Uterus (tissue), 4 donors: Measurements from ENCODE around the gene HSPA12B. TPM values are rescaled to one million over a fixed set of nuclear protein-coding genes. Genes with fewer than 3 reads are reported as not detected.

Experiments used
- DNase-seq, 2 donors: peaks; one replicate each; pipeline ENCODE4 v3.0.0-alpha.2; 2019 to 2020
- H3K27ac ChIP-seq, 2 donors: fragments of 200-600 bp; sonication (generic); 1 replicate in 1 of 2; 2 replicates in 1 of 2; pipeline ENCODE4 v1.5.1; 2016 to 2018
- H3K27me3 ChIP-seq, 2 donors: fragments of 200-600 bp; sonication (generic); one replicate each; pipeline ENCODE4 v1.5.1; 2018 to 2019; ENCODE audit warnings: control low read depth in 1 of 2
- H3K36me3 ChIP-seq, 2 donors: fragments of 200-600 bp; sonication (generic); one replicate each; pipeline ENCODE4 v1.5.1; 2019; ENCODE audit warnings: control low read depth in 1 of 2
- H3K4me1 ChIP-seq, 2 donors: fragments of 200-600 bp; sonication (generic); one replicate each; pipeline ENCODE4 v1.5.1; 2018 to 2019; ENCODE audit warnings: control low read depth in 1 of 2
- H3K4me3 ChIP-seq, 2 donors: fragments of 200-600 bp; sonication (generic); 1 replicate in 1 of 2; 2 replicates in 1 of 2; pipeline ENCODE4 v1.5.1; 2018 to 2019; ENCODE audit warnings: mild to moderate bottlenecking in 1 of 2
- H3K9me3 ChIP-seq, 2 donors: fragments of 200-600 bp; sonication (generic); one replicate each; pipeline ENCODE4 v1.5.1; 2019; ENCODE audit warnings: control low read depth in 1 of 2
- CTCF ChIP-seq, 4 experiments: fragments of 200-600 bp in 2 of 4; fragments of 450-650 bp in 2 of 4; sonication (generic) in 2 of 4; IDR thresholded peaks; one replicate each; pipeline ENCODE4 v1.5.1; 2016 to 2019; ENCODE audit warnings: antibody characterized with exemption in 4 of 4, mild to moderate bottlenecking in 2 of 4, moderate library complexity in 1 of 4
- POLR2A ChIP-seq, 2 donors: fragments of 450-650 bp; IDR thresholded peaks; one replicate each; pipeline ENCODE4 v1.6.1; 2016; ENCODE audit warnings: antibody characterized with exemption in 2 of 2, mild to moderate bottlenecking in 1 of 2, moderate library complexity in 1 of 2
- intact Hi-C: fragments of 100-400 bp; cut with DNase I; formaldehyde crosslinking; loops from one replicate; pipeline ENCODE4 v1.15.1; 2023; ENCODE audit warnings: low total_unique reads
- total RNA-seq, 4 donors: library from RNA; depleted of rRNA in 3 of 4; stranded (reverse); fragments of >200 nt in 3 of 4; gene quantifications; one replicate each; pipeline versions ENCODE4 v1.1.0 to v1.2.4, GENCODE V29; 2014 to 2023
- donor health status: DM: yes; HTN: yes; CAD: no.

HSPA12B gene
- total RNA-seq, 4 donors from 2014 or later, result 4.7 to 46.2 (median 27.6) TPM

GRCh38 chr20:3801299-3801698 is 68.8 kb downstream of the HSPA12B start:
- Histone ChIP-seq H3K27ac (no peak overlapping the region), H3K4me1 (peaks cover 0 to 12% of the 10 kb centered on the region in 2 donors), H3K4me3 (no peak overlapping the region), H3K9me3 (no peaks in the 10 kb centered on the region), H3K27me3 (no peaks in the 10 kb centered on the region), H3K36me3 (no peaks in the 10 kb centered on the region)
- TF ChIP-seq CTCF (IDR thresholded peaks at IDR 0.05) (no peak), POLR2A (IDR thresholded peaks at IDR 0.05) (no peak)
- no peak for DNase-seq
- intact Hi-C loops, result no loop called here

GRCh38 chr20:3801846-3802245 is 69.4 kb downstream of the HSPA12B start:
- Histone ChIP-seq H3K9me3 (no peaks in the 10 kb centered on the region), H3K27ac (no peak overlapping the region), H3K4me1 (peaks cover under 1 to 17% of the 10 kb centered on the region in 2 donors), H3K27me3 (no peaks in the 10 kb centered on the region), H3K4me3 (no peak overlapping the region), H3K36me3 (no peaks in the 10 kb centered on the region)
- no peak for DNase-seq
- intact Hi-C loops, result no loop called here
- no peak for TF ChIP-seq POLR2A (IDR thresholded peaks at IDR 0.05)
- no peak for TF ChIP-seq CTCF (IDR thresholded peaks at IDR 0.05)

Other genes with a start within 250 kb of the HSPA12B start
- gene GFRA4, start 69.3 kb upstream of the HSPA12B start, total RNA-seq, result not detected
- gene ADAM33, start 50.7 kb upstream of the HSPA12B start, total RNA-seq, result 100 to 1,000 TPM in 2 of 4 donors, 10 to 100 TPM in 2; 66.5 to 215 (median 128) TPM
- 1 to 10 TPM; 1.0 to 7.9 (median 3.4) TPM for gene SIGLEC1, start 20.1 kb upstream of the HSPA12B start, total RNA-seq
- 10 to 100 TPM in 3 of 4 donors, 1 to 10 TPM in 1; 4.1 to 45.9 (median 34.8) TPM for gene ADISSP, start 35.1 kb downstream of the HSPA12B start, total RNA-seq
- gene SPEF1, start 48.8 kb downstream of the HSPA12B start, total RNA-seq, result 1 to 10 TPM in 1 of 4 donors, under 1 TPM in 2, not detected in 1; 0.26 to 1.3 (median 0.37) TPM
- 100 to 1,000 TPM in 2 of 4 donors, 10 to 100 TPM in 2; 18.2 to 127 (median 85.2) TPM for gene CENPB, start 54.1 kb downstream of the HSPA12B start, total RNA-seq
- 10 to 100 TPM; 13.2 to 72.8 (median 25.5) TPM for gene CDC25B, start 63.6 kb downstream of the HSPA12B start, total RNA-seq
- gene AP5S1, start 87.9 kb downstream of the HSPA12B start, total RNA-seq, result 10 to 100 TPM in 2 of 4 donors, 1 to 10 TPM in 1, under 1 TPM in 1; under 0.01 to 18.6 (median 9.5) TPM
- 10 to 100 TPM in 3 of 4 donors, 1 to 10 TPM in 1; 7.4 to 43.2 (median 13.7) TPM for gene MAVS, start 114.1 kb downstream of the HSPA12B start, total RNA-seq
- gene PANK2, start 156.7 kb downstream of the HSPA12B start, total RNA-seq, result 10 to 100 TPM; 18.2 to 82.0 (median 53.5) TPM